HEK293 (cell line): ENCODE results near the gene STK11.

Experiments used
- EGR2 ChIP-seq: fragments of 450-650 bp; formaldehyde crosslinking; IDR thresholded peaks from 2 replicates; pipeline ENCODE4 v1.5.1; 2016; ENCODE audit warnings: low read depth, missing biosample characterization, missing genetic modification characterization
- HIC1 ChIP-seq: fragments of 450-650 bp; formaldehyde crosslinking; IDR thresholded peaks from 2 replicates; pipeline ENCODE4 v1.5.1; 2016; ENCODE audit warnings: missing biosample characterization, missing genetic modification characterization
- KLF1 ChIP-seq: fragments of 450-650 bp; formaldehyde crosslinking; IDR thresholded peaks from 2 replicates; pipeline ENCODE4 v1.5.1; 2016; ENCODE audit warnings: missing biosample characterization, missing genetic modification characterization
- KLF10 ChIP-seq: fragments of 450-650 bp; IDR thresholded peaks from 2 replicates; pipeline ENCODE4 v1.5.1; 2018; ENCODE audit warnings: missing biosample characterization, mild to moderate bottlenecking, missing genetic modification characterization
- MZF1 ChIP-seq: fragments of 450-650 bp; formaldehyde crosslinking; IDR thresholded peaks from 2 replicates; pipeline ENCODE4 v1.5.1; 2017; ENCODE audit warnings: missing biosample characterization, missing genetic modification characterization, borderline replicate concordance
- OVOL3 ChIP-seq: fragments of 450-650 bp; formaldehyde crosslinking; IDR thresholded peaks from 2 replicates; pipeline ENCODE4 v1.5.1; 2016; ENCODE audit warnings: missing biosample characterization, missing genetic modification characterization
- RBAK ChIP-seq: fragments of 450-650 bp; formaldehyde crosslinking; IDR thresholded peaks from 2 replicates; pipeline ENCODE4 v1.5.1; 2016; ENCODE audit warnings: missing biosample characterization, missing genetic modification characterization
- SCRT2 ChIP-seq: fragments of 450-650 bp; formaldehyde crosslinking; IDR thresholded peaks from 2 replicates; pipeline ENCODE4 v1.5.1; 2016; ENCODE audit warnings: missing biosample characterization, missing genetic modification characterization
- TCF7L2 ChIP-seq: IDR thresholded peaks from 2 replicates; pipeline ENCODE4 v1.6.1; 2011; ENCODE audit warnings: low read depth, mild to moderate bottlenecking, inconsistent platforms, low read length, moderate library complexity, borderline replicate concordance
- TRIM28 ChIP-seq: IDR thresholded peaks from 2 replicates; pipeline ENCODE4 v1.6.1; 2011; ENCODE audit warnings: low read length, control low read depth, borderline replicate concordance
- TSHZ1 ChIP-seq: fragments of 450-650 bp; formaldehyde crosslinking; IDR thresholded peaks from 2 replicates; pipeline ENCODE4 v1.5.1; 2016; ENCODE audit warnings: missing biosample characterization, missing genetic modification characterization, borderline replicate concordance
- YY1 ChIP-seq: fragments of 450-650 bp; formaldehyde crosslinking; IDR thresholded peaks from 2 replicates; pipeline ENCODE4 v1.5.1; 2018; ENCODE audit warnings: missing biosample characterization, missing genetic modification characterization
- ZBTB7A ChIP-seq: fragments of 450-650 bp; formaldehyde crosslinking; IDR thresholded peaks from 2 replicates; pipeline ENCODE4 v1.5.1; 2016; ENCODE audit warnings: low read depth, missing biosample characterization, missing genetic modification characterization
- ZFP3 ChIP-seq: fragments of 450-650 bp; formaldehyde crosslinking; IDR thresholded peaks from 2 replicates; pipeline ENCODE4 v1.5.1; 2016; ENCODE audit warnings: low read depth, missing biosample characterization, missing genetic modification characterization
- ZNF140 ChIP-seq: fragments of 450-650 bp; formaldehyde crosslinking; IDR thresholded peaks from 2 replicates; pipeline ENCODE4 v1.5.1; 2016; ENCODE audit warnings: missing biosample characterization, missing genetic modification characterization
- ZNF2 ChIP-seq: fragments of 450-650 bp; formaldehyde crosslinking; IDR thresholded peaks from 2 replicates; pipeline ENCODE4 v1.5.1; 2016; ENCODE audit warnings: missing biosample characterization, missing genetic modification characterization
- ZNF202 ChIP-seq: fragments of 450-650 bp; formaldehyde crosslinking; IDR thresholded peaks from 2 replicates; pipeline ENCODE4 v1.5.1; 2016; ENCODE audit warnings: missing biosample characterization, missing genetic modification characterization, borderline replicate concordance
- ZNF239 ChIP-seq: fragments of 450-650 bp; formaldehyde crosslinking; IDR thresholded peaks from 2 replicates; pipeline ENCODE4 v1.5.1; 2016; ENCODE audit warnings: missing biosample characterization, missing genetic modification characterization
- ZNF354C ChIP-seq: fragments of 450-650 bp; formaldehyde crosslinking; IDR thresholded peaks from 2 replicates; pipeline ENCODE4 v1.5.1; 2016; ENCODE audit warnings: missing biosample characterization, missing genetic modification characterization, low read depth, borderline replicate concordance
- ZNF37A ChIP-seq: fragments of 450-650 bp; IDR thresholded peaks from 2 replicates; pipeline ENCODE4 v1.5.1; 2018; ENCODE audit warnings: missing biosample characterization, missing genetic modification characterization
- ZNF423 ChIP-seq: fragments of 450-650 bp; formaldehyde crosslinking; IDR thresholded peaks from 2 replicates; pipeline ENCODE4 v1.5.1; 2016; ENCODE audit warnings: missing biosample characterization, missing genetic modification characterization
- ZNF426 ChIP-seq: fragments of 450-650 bp; formaldehyde crosslinking; IDR thresholded peaks from 2 replicates; pipeline ENCODE4 v1.5.1; 2017; ENCODE audit warnings: missing biosample characterization, missing genetic modification characterization, mild to moderate bottlenecking, inconsistent platforms, moderate library complexity
- ZNF521 ChIP-seq: fragments of 450-650 bp; formaldehyde crosslinking; IDR thresholded peaks from 2 replicates; pipeline ENCODE4 v1.5.1; 2017; ENCODE audit warnings: missing biosample characterization, mild to moderate bottlenecking, missing genetic modification characterization
- ZNF555 ChIP-seq: fragments of 450-650 bp; formaldehyde crosslinking; conservative IDR thresholded peaks from 2 replicates; pipeline ENCODE4 v1.5.1; 2017; ENCODE audit warnings: missing biosample characterization, mild to moderate bottlenecking, missing genetic modification characterization, inconsistent platforms
- ZNF585B ChIP-seq: fragments of 450-650 bp; formaldehyde crosslinking; IDR thresholded peaks from 2 replicates; pipeline ENCODE4 v1.5.1; 2016; ENCODE audit warnings: missing biosample characterization, missing genetic modification characterization
- ZNF639 ChIP-seq: fragments of 450-650 bp; formaldehyde crosslinking; IDR thresholded peaks from 2 replicates; pipeline ENCODE4 v1.5.1; 2016; ENCODE audit warnings: missing biosample characterization, missing genetic modification characterization
- ZNF660 ChIP-seq: fragments of 450-650 bp; IDR thresholded peaks from 2 replicates; pipeline ENCODE4 v1.5.1; 2018; ENCODE audit warnings: missing biosample characterization, mild to moderate bottlenecking, missing genetic modification characterization
- ZNF670 ChIP-seq: fragments of 450-650 bp; formaldehyde crosslinking; IDR thresholded peaks from 2 replicates; pipeline ENCODE4 v1.5.1; 2016; ENCODE audit warnings: missing biosample characterization, missing genetic modification characterization, low read depth
- ZNF677 ChIP-seq: fragments of 450-650 bp; IDR thresholded peaks from 2 replicates; pipeline ENCODE4 v1.5.0; 2018; ENCODE audit warnings: missing biosample characterization, mild to moderate bottlenecking, missing genetic modification characterization, moderate library complexity
- ZNF707 ChIP-seq: fragments of 450-650 bp; formaldehyde crosslinking; IDR thresholded peaks from 2 replicates; pipeline ENCODE4 v1.5.1; 2016; ENCODE audit warnings: missing biosample characterization, missing genetic modification characterization
- ZNF785 ChIP-seq: fragments of 450-650 bp; formaldehyde crosslinking; IDR thresholded peaks from 2 replicates; pipeline ENCODE4 v1.5.1; 2016; ENCODE audit warnings: missing biosample characterization, missing genetic modification characterization
- ZSCAN4 ChIP-seq: fragments of 450-650 bp; formaldehyde crosslinking; IDR thresholded peaks from 2 replicates; pipeline ENCODE4 v1.5.1; 2017; ENCODE audit warnings: missing biosample characterization, missing genetic modification characterization

The STK11 gene

GRCh38 chr19:1249298-1249989, 43.9 kb downstream of the STK11 start (continued):
- TF ChIP-seq ZNF639 (tag by site-specific recombination), result no peak
- TF ChIP-seq ZFP3 (tag by site-specific recombination), result no peak
- no peak for TF ChIP-seq SCRT2 (tag by site-specific recombination)
- TF ChIP-seq OVOL3 (tag by site-specific recombination), result no peak
- no peak for TF ChIP-seq ZNF521 (tag by site-specific recombination)
- no peak for TF ChIP-seq ZNF202 (tag by site-specific recombination)
- no peak for TF ChIP-seq ZNF426 (tag by site-specific recombination)
- TF ChIP-seq KLF10 (tag by site-specific recombination), result peak; percentile 94
- no peak for TF ChIP-seq ZNF2 (tag by site-specific recombination)
- TF ChIP-seq MZF1 (tag by site-specific recombination), result no peak
- peak; percentile 91 for TF ChIP-seq ZNF423 (tag by site-specific recombination)
- no peak for TF ChIP-seq ZNF677
- TF ChIP-seq ZNF239, result no peak
- no peak for TF ChIP-seq ZSCAN4 (tag by site-specific recombination)
- no peak for TF ChIP-seq ZNF37A (tag by site-specific recombination)
- peak; percentile 28; the same call in 1 of the 2 replicates for TF ChIP-seq ZNF660
- TF ChIP-seq RBAK (tag by site-specific recombination), result no peak
- TF ChIP-seq ZNF707, result no peak
- TF ChIP-seq EGR2 (tag by site-specific recombination), result peak; percentile 51; the same call in 1 of the 2 replicates
- no peak for TF ChIP-seq ZNF354C (tag by site-specific recombination)
- TF ChIP-seq HIC1 (tag by site-specific recombination), result peak; percentile 47; the same call in 1 of the 2 replicates
- no peak for TF ChIP-seq YY1 (tag by site-specific recombination)
- TF ChIP-seq ZNF555 (tag by site-specific recombination), result no peak
- no peak for TF ChIP-seq TSHZ1 (tag by site-specific recombination)
- TF ChIP-seq ZBTB7A (tag by site-specific recombination), result no peak
- TF ChIP-seq ZNF785 (tag by site-specific recombination), result no peak
- TF ChIP-seq KLF1, result peak; percentile 40
- no peak for TF ChIP-seq TRIM28
- no peak for TF ChIP-seq ZNF585B (tag by site-specific recombination)
- TF ChIP-seq TCF7L2, result 0 out of 2 replicates have a peak, but pooled peaks have one; percentile 8
- no peak for TF ChIP-seq ZNF670 (tag by site-specific recombination)
- TF ChIP-seq ZNF140 (tag by site-specific recombination), result no peak
